Rectal smooth muscle tissue (tissue), 1 donor: ENCODE results near the gene RAMP3.
A peak's percentile ranks its signal among the peaks of the same experiment; 100 is the strongest.
"Not testable (repeated sequence)": the region's sequence is repeated elsewhere in the genome, so short reads cannot be mapped to it uniquely, and the experiment has no call there.

Source experiments
- H3K27ac ChIP-seq: one replicate; pipeline ENCODE4 v1.7.0; 2013; ENCODE audit warnings: low read depth, low read length, inconsistent platforms
- H3K27me3 ChIP-seq: one replicate; pipeline ENCODE4 v1.7.0; 2013; ENCODE audit warnings: low read length; ENCODE audit not compliant: control insufficient read depth, insufficient read depth
- H3K36me3 ChIP-seq: one replicate; pipeline ENCODE4 v1.7.0; 2013; ENCODE audit warnings: low read length; ENCODE audit not compliant: control insufficient read depth, insufficient read depth
- H3K4me1 ChIP-seq: one replicate; pipeline ENCODE4 v1.7.0; 2013; ENCODE audit warnings: low read length; ENCODE audit not compliant: control insufficient read depth, insufficient read depth
- H3K4me3 ChIP-seq: one replicate; pipeline ENCODE4 v1.7.0; 2013; ENCODE audit warnings: low read length
- H3K9ac ChIP-seq: one replicate; pipeline ENCODE4 v1.7.0; 2013; ENCODE audit warnings: low read length

The RAMP3 gene

DNA sequence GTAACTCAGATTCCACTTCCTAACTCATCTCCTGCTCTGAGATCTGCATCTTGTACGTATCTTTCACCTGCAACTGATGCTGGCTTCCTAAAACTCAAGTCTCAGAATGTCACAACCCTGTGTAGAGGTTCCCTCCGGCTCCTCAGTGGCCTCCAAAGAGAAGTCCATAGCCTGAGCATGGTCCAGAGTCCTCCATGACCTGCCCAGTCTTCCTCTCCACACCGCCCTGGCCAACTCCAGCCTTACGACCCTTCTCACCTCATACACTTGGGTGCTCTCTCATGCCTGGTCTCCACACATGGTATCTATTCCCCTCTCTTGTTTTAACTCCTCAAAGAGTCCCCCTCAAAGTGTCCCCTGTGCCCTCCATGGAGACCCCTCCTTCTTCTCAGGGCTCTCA lies 41.9 kb downstream of the RAMP3 start:
- no peaks in the 10 kb centered on the region for H3K4me1 ChIP-seq
- H3K36me3 ChIP-seq: no peaks in the 10 kb centered on the region
- H3K27ac ChIP-seq: no peak overlapping the region
- no peaks in the 10 kb centered on the region for H3K27me3 ChIP-seq
- no peak overlapping the region for H3K9ac ChIP-seq
- H3K4me3 ChIP-seq: no peak overlapping the region

DNA sequence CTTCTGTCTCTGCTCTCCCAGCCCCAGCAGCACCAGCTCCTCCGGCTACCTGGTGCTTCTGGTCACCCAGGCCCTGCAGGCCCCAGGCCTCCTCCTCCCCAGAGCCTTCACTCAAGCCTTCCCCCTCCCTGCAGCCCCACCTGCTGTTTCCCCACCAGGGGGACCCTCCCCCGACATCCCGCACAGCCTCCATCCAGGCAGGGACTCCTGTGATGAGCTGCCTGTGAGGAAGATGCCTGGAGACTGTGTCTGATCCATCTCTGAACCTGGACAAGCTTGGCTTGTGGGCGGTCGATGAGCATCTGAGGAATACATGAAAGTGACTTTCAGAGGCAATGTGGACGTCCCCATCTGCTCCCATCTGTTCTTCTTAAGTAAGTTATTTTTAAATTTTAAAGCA lies 45.0 kb downstream of the RAMP3 start:
- no peaks in the 10 kb centered on the region for H3K4me1 ChIP-seq
- no peak overlapping the region for H3K4me3 ChIP-seq
- no peak overlapping the region for H3K27ac ChIP-seq
- H3K27me3 ChIP-seq: no peaks in the 10 kb centered on the region
- H3K9ac ChIP-seq: no peak overlapping the region
- no peaks in the 10 kb centered on the region for H3K36me3 ChIP-seq

DNA sequence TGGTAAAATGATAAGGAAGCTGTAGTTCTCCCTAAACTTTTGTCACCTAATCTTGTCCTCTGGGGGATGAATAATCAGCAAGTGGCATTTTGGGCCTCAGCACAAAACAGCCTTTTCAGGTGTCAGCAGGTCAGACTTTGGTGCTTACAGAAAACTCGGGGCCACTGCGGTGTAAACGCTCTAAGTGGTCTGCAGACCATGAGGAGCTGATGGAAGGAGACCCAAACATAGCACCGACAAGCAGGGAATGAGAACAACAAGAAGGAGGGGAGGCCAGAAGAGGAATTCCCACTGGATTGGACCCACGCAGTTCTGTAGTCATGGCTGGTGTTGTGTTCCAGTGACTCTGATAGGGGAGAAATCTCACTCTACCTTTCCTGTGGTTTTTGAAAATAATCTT lies 45.4 kb downstream of the RAMP3 start:
- Histone ChIP-seq H3K9ac (no peak overlapping the region), H3K27me3 (no peaks in the 10 kb centered on the region), H3K4me1 (no peaks in the 10 kb centered on the region), H3K27ac (no peak overlapping the region), H3K4me3 (no peak overlapping the region), H3K36me3 (no peaks in the 10 kb centered on the region)

DNA sequence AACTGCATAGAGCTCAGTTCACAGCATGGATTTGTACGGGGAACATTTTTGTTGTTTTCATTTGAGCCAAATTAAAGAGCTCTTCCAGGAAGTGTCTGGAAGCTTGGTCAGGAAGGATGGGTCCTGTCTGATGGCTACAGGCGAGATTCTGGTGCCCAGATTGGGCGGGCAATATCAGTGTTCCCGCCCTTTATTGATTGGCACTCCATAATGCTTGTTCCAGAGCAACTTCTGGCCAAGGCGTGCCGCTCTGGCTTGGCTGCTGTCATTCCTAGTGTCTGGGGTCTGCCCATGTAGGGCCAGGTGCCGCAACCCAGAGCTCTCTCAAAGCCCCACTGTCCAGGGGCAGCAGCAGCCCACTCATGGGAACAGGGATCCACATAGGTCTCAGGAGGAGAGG lies 45.9 kb downstream of the RAMP3 start:
- no peaks in the 10 kb centered on the region for H3K27me3 ChIP-seq
- no peak overlapping the region for H3K9ac ChIP-seq
- H3K27ac ChIP-seq: peak overlapping the region; percentile 12
- no peak overlapping the region for H3K4me3 ChIP-seq
- H3K4me1 ChIP-seq: no peaks in the 10 kb centered on the region
- H3K36me3 ChIP-seq: no peaks in the 10 kb centered on the region

DNA sequence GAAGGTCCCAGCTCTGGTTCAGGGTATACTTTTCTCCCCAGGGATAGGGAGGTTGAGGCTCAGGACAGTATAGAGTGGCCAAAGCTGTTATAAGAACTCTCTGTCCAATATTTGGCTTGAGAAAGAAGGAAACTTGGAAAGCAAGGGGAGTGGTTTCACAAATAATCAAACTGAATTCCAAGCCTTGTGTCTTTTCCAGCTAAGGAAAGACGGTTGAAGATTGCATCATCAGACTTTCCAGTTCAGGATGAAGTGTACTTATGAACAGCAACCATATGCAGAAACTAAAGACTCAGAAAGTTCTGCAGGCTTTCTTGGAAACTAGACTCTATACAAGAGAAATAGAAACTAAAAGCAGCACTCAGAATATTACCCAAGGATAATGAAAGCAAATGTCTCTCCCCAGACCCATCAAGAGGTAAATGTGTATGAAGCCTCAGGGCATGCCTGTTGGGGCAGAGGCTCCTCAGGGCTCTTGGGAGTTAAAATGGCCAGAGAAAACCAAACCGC lies 46.4 kb downstream of the RAMP3 start:
- Histone ChIP-seq H3K4me3 (no peak overlapping the region), H3K9ac (no peak overlapping the region), H3K27ac (peak overlapping the region; percentile 47), H3K27me3 (no peaks in the 10 kb centered on the region), H3K36me3 (no peaks in the 10 kb centered on the region), H3K4me1 (no peaks in the 10 kb centered on the region)

DNA sequence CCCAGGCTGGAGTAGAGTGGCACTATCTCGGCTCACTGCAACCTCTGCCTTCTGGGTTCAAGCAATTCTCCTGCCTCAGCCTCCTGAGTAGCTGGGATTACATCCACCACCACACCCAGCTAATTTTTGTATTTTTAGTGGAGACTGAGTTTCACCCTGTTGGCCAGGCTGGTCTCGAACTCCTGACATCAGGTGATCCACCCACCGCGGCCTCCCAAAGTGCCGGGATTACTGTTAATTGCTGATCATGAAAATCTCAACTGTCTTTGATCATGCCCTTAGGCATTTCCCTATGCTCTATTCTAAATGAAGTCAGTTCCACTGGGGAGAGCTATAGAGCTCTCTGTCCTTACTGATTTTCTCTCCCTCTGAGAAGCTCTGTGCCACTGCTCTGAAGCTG lies 48.7 kb downstream of the RAMP3 start:
- H3K4me3 ChIP-seq, H3K27ac ChIP-seq, H3K27me3 ChIP-seq, H3K4me1 ChIP-seq, H3K9ac ChIP-seq, H3K36me3 ChIP-seq: not testable (repeated sequence)

DNA sequence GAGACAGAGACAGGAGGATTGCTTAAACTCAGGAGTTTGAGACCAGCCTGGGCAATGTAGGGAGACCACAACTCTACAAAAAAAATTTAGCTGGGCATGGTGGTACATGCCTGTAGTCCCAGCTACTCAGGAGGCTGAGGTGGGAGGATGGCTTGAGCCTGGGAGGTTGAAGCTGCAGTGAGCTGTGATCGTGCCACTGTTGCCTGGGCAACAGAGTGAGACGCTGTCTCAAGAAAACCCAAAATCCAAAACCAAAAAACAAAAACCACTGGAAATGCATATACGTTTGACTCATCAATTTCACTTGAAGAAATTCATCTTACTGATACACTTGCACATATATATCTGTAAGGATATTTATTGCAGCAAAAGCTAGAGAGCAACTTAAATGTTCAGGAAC lies 52.3 kb downstream of the RAMP3 start:
- not testable (repeated sequence) for H3K27ac ChIP-seq, H3K27me3 ChIP-seq, H3K4me3 ChIP-seq, H3K9ac ChIP-seq, H3K4me1 ChIP-seq, H3K36me3 ChIP-seq

DNA sequence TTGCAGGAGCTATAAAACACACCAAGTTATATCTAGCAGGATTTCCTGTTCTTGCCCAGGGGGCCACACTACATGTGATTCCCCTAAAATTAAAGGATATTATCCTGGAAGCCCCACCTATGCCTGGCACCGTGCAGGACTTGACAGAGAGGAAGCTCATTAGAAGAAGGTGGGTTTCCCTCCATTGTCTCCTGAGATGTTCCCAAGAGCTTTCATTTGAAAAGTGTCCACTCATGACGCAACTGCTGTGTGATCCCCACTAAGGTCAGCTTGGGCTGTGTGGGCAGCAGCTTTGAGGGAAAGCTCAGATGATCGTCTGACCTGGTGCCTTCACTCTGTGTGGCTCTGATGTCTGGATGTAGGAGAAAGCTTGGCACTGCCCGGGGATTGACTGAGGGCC lies 53.5 kb downstream of the RAMP3 start:
- Histone ChIP-seq H3K4me1 (no peaks in the 10 kb centered on the region), H3K4me3 (no peak overlapping the region), H3K27me3 (no peaks in the 10 kb centered on the region), H3K36me3 (no peaks in the 10 kb centered on the region), H3K27ac (no peak overlapping the region), H3K9ac (no peak overlapping the region)

DNA sequence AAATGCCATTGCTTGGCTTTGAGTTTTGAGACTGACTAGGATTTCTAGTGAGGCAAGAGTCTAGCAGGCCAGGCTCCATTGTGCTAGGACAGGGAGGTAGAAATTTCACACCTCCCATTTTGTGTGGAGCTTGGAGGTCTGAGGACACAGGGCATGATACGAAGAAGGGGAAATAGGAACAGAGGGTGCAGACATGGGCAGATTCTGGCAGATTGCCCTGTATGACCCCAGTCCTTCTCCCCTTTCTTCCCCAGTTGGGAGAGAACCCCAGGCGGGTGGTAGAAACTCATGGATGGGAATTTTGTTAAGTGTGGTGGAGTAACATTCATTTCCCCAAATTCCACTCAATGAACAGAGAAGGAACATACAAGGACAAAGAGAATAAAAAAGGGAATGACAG lies 54.4 kb downstream of the RAMP3 start:
- H3K4me1 ChIP-seq: no peaks in the 10 kb centered on the region
- no peak overlapping the region for H3K9ac ChIP-seq
- H3K27me3 ChIP-seq: no peaks in the 10 kb centered on the region
- no peaks in the 10 kb centered on the region for H3K36me3 ChIP-seq
- H3K4me3 ChIP-seq: no peak overlapping the region
- H3K27ac ChIP-seq: no peak overlapping the region

DNA sequence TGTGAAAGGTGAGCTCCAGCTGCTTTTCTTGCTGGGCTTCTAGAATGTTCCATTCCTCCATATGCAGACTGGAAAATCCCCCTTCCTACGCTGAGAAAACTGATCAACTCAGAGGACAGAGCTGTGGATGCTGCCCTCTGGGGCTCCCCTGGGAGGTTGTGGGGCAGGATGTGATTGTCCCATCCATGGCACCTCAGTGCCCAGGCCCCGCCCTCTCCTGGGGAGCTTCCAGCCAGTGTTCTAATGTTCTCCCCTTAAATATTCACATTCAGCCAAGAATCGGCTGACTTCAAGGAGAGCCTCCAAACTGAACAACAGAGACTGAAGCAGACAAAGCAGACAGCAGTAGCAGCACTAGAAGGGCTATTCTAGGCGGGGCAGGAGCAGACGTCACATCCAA lies 55.0 kb downstream of the RAMP3 start:
- Histone ChIP-seq H3K4me3 (no peak overlapping the region), H3K9ac (no peak overlapping the region), H3K27me3 (no peaks in the 10 kb centered on the region), H3K36me3 (no peaks in the 10 kb centered on the region), H3K4me1 (no peaks in the 10 kb centered on the region), H3K27ac (no peak overlapping the region)

DNA sequence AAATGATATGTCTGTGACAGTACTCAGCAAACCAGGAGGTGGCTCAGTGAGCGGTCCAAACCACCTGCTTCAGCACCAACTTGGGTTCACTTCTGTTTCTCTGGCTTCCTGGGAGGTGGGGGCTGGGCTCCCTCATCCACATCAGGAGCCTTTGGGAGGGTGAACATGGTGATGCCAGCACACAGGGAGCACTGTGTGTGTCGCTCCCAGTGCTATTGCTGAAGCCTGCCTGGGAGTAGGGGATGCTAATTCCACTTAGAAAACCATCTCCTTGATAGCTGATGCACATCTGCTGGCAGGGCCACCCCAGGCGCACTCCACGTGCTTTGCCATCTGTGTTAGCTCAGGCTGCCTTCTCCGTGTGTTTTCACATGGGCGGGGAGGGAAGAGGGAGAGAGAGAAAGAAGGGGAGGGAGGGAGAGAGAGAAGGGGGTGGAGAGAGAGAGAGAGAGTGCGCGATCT lies 58.0 kb downstream of the RAMP3 start:
- no peak overlapping the region for H3K27ac ChIP-seq
- H3K9ac ChIP-seq: no peak overlapping the region
- H3K4me1 ChIP-seq: no peaks in the 10 kb centered on the region
- no peak overlapping the region for H3K4me3 ChIP-seq
- H3K27me3 ChIP-seq: no peaks in the 10 kb centered on the region
- no peaks in the 10 kb centered on the region for H3K36me3 ChIP-seq

DNA sequence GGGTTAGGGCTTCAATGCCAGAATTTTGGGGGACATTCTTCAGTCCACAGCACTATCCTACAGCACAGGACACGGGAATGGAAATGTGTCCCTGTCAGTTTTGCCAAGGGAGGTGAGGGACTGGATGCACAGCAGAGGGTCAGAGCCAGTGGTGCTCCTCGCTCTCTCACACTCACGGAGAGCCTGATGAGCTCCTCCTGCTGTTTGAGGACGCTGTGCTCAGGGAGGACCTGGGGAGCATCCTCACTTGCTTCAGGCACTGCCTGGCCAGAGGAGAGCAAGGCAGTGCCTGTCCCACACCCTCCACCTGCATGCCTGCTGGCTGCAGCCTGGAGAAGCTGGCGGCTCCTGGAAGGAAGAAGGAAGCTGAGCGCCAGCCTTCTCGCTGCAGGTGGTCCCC lies 58.6 kb downstream of the RAMP3 start:
- Histone ChIP-seq H3K27ac (no peak overlapping the region), H3K36me3 (no peaks in the 10 kb centered on the region), H3K27me3 (no peaks in the 10 kb centered on the region), H3K4me1 (no peaks in the 10 kb centered on the region), H3K4me3 (no peak overlapping the region), H3K9ac (no peak overlapping the region)

DNA sequence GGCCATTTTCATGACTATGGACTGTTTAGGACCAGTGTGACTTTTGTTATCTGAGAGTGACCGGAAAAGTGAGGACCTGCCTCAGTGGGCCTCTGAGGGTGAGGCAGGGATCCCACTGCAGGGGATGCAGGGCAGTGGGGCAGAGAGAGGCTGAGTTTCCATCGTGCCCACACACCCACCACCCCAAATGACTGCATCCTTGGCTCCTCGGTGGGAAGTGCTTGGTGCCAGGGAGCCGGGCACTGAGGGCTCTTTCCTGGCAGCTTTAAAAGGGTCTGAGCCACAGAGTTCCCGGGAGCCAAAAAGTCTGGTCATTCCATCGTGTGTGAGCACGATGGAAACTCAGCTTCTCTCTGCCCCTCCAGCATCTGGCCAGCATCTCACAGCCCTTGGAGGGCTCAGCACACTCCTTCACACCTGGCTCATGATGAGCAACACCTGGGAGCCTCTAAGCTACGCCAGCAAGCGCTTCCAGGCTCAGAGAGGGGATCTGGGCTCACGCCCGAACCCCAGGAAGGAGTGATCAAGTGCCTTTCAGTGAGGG lies 59.1 kb downstream of the RAMP3 start:
- H3K4me1 ChIP-seq: no peaks in the 10 kb centered on the region
- no peaks in the 10 kb centered on the region for H3K27me3 ChIP-seq

More for the DNA sequence above, 59.1 kb downstream of the RAMP3 start:
- Histone ChIP-seq H3K36me3 (no peaks in the 10 kb centered on the region), H3K9ac (no peak overlapping the region), H3K27ac (no peak overlapping the region), H3K4me3 (no peak overlapping the region)
